Smooth muscle cell (in vitro differentiated cells): ENCODE results near the gene TMEM238L. TPM values are rescaled to one million over a fixed set of nuclear protein-coding genes. Genes with fewer than 3 reads are reported as not detected.
"Not testable (repeated sequence)": the region's sequence is repeated elsewhere in the genome, so short reads cannot be mapped to it uniquely, and the experiment has no call there.

Source experiments
- DNase-seq: peaks from one replicate; lab custom pipeline; 2025; ENCODE audit not compliant: unreplicated experiment; lab: John Stamatoyannopoulos, UW
- H2AFZ ChIP-seq: fragments of 200-600 bp; sonication (generic); 2 replicates; pipeline ENCODE4 v1.6.0; 2016; ENCODE audit warnings: antibody characterized with exemption, low read depth, mild to moderate bottlenecking
- H3F3A ChIP-seq: fragments of 200-600 bp; sonication (generic); 2 replicates; pipeline ENCODE4 v1.6.0; 2017; ENCODE audit warnings: antibody characterized with exemption, low read depth
- H3K27ac ChIP-seq: fragments of 200-600 bp; sonication (generic); 2 replicates; pipeline ENCODE4 v1.5.1; 2016; ENCODE audit warnings: low read depth, mild to moderate bottlenecking
- H3K27me3 ChIP-seq: fragments of 200-600 bp; sonication (generic); 2 replicates; pipeline ENCODE4 v1.6.1; 2016; ENCODE audit warnings: low read depth, mild to moderate bottlenecking
- H3K36me3 ChIP-seq: fragments of 200-600 bp; sonication (generic); 2 replicates; pipeline ENCODE4 v1.5.1; 2016; ENCODE audit warnings: low read depth
- H3K4me1 ChIP-seq: fragments of 200-600 bp; sonication (generic); 2 replicates; pipeline ENCODE4 v1.5.1; 2016; ENCODE audit warnings: low read depth
- H3K4me2 ChIP-seq: fragments of 200-600 bp; sonication (generic); 2 replicates; pipeline ENCODE4 v1.6.0; 2016; ENCODE audit warnings: mild to moderate bottlenecking
- H3K4me3 ChIP-seq: fragments of 200-600 bp; sonication (generic); 2 replicates; pipeline ENCODE4 v1.5.1; 2016; ENCODE audit warnings: mild to moderate bottlenecking
- H3K79me2 ChIP-seq: fragments of 200-600 bp; sonication (generic); 2 replicates; pipeline ENCODE4 v1.6.0; 2016; ENCODE audit warnings: low read depth, mild to moderate bottlenecking
- H3K9ac ChIP-seq: fragments of 200-600 bp; sonication (generic); 2 replicates; pipeline ENCODE4 v1.6.0; 2016; ENCODE audit warnings: low read depth
- H3K9me3 ChIP-seq: fragments of 200-600 bp; sonication (generic); replicated peaks from 2 replicates; pipeline ENCODE4 v1.5.1; 2016; ENCODE audit warnings: low read depth
- H4K20me1 ChIP-seq: fragments of 200-600 bp; sonication (generic); 2 replicates; pipeline ENCODE4 v1.6.0; 2016; ENCODE audit warnings: low read depth
- CTCF ChIP-seq: fragments of 200-600 bp; sonication (generic); IDR thresholded peaks from 2 replicates; pipeline ENCODE4 v1.5.1; 2017; ENCODE audit warnings: borderline replicate concordance, mild to moderate bottlenecking, antibody characterized with exemption; ENCODE audit not compliant: insufficient read depth, poor library complexity, severe bottlenecking
- WGBS: methylation state at CpG from one replicate; pipeline ENCODE4 v1.1.7; 2016; ENCODE audit warnings: low lambda C conversion rate; 5-methylcytosine and 5-hydroxymethylcytosine counted together
- polyA plus RNA-seq: library from polyadenylated mRNA; unstranded; fragments of >200 nt; fragmentation: Nextera tagmentation; extraction: Ambion mirVana; gene quantifications from 2 replicates; pipeline ENCODE4 v1.2.1, GENCODE V29; 2016
- total RNA-seq: library from RNA; depleted of rRNA; stranded (reverse); fragments of >200 nt; gene quantifications from 2 replicates; pipeline ENCODE4 v1.2.3, GENCODE V29; 2014

TMEM238L gene
- total RNA-seq: not detected in 2 replicates
- not detected in 2 replicates for polyA plus RNA-seq

GRCh38 chr17:10803830-10804475 is at the start of gene TMEM238L:
TSS of gene TMEM238L (minus strand) at chr17:10804099. CDS start at chr17:10803963, 136 bp downstream.
- Histone ChIP-seq H3K79me2 (no peaks in the 10 kb centered on the region), H3K4me1 (no peaks in the 10 kb centered on the region), H3F3A (no peaks in the 10 kb centered on the region), H3K27me3 (no peaks in the 10 kb centered on the region), H3K9ac (no peak within 1 kb of the TSS), H4K20me1 (no peaks in the 10 kb centered on the region), H3K4me3 (no peak within 1 kb of the TSS), H3K27ac (no peak within 1 kb of the TSS), H3K4me2 (no peak within 1 kb of the TSS), H3K36me3 (no peaks in the 10 kb centered on the region), H2AFZ (no peak within 1 kb of the TSS), H3K9me3 (no peaks in the 10 kb centered on the region)
- 78% methylated on average over 16 of the region's 16 CpGs for WGBS
- TF ChIP-seq CTCF: no peak
- DNase-seq: no peak

GRCh38 chr17:10846636-10847035 is 42.7 kb upstream of the TMEM238L start:
- H3K4me3 ChIP-seq, H3K9me3 ChIP-seq, H4K20me1 ChIP-seq, DNase-seq, H3K4me1 ChIP-seq, H3K36me3 ChIP-seq, H3F3A ChIP-seq, H2AFZ ChIP-seq, H3K79me2 ChIP-seq, H3K9ac ChIP-seq, H3K27ac ChIP-seq, H3K27me3 ChIP-seq, H3K4me2 ChIP-seq: not testable (repeated sequence)
- WGBS: 91% methylated on average over 6 of the region's 6 CpGs

- peak overlapping the region; percentile 88 for H3K4me3 ChIP-seq
- H3K36me3 ChIP-seq: no peaks in the 10 kb centered on the region
- WGBS: 25% methylated on average over 6 of the region's 6 CpGs
- H3K79me2 ChIP-seq: no peaks in the 10 kb centered on the region
- no peak overlapping the region for H2AFZ ChIP-seq
- H3K27ac ChIP-seq: no peak overlapping the region
- H3K4me1 ChIP-seq: no peaks in the 10 kb centered on the region
- TF ChIP-seq CTCF: no peak
- H3K9me3 ChIP-seq: no peaks in the 10 kb centered on the region
- DNase-seq: no peak
- no peaks in the 10 kb centered on the region for H3F3A ChIP-seq
- H3K9ac ChIP-seq: no peak overlapping the region
- peak overlapping the region; percentile 100 for H3K4me2 ChIP-seq
- peaks cover 3% of the 10 kb centered on the region for H3K27me3 ChIP-seq
- no peaks in the 10 kb centered on the region for H4K20me1 ChIP-seq
These were observed 41.5 kb upstream of the TMEM238L start for GRCh38 chr17:10845388-10845751.

- Histone ChIP-seq H3K27me3 (peaks cover 3% of the 10 kb centered on the region), H3K4me3 (peak overlapping the region; percentile 88), H3K9me3 (no peaks in the 10 kb centered on the region), H3K27ac (no peak overlapping the region), H3K9ac (peak overlapping the region; percentile 40), H3F3A (no peaks in the 10 kb centered on the region), H3K36me3 (no peaks in the 10 kb centered on the region), H3K4me2 (peak overlapping the region; percentile 100), H4K20me1 (no peaks in the 10 kb centered on the region), H2AFZ (peak overlapping the region; percentile 95), H3K4me1 (no peaks in the 10 kb centered on the region), H3K79me2 (no peaks in the 10 kb centered on the region)
- WGBS: 4% methylated on average over 28 of the region's 28 CpGs
- peak; percentile 29 for DNase-seq
- peak; percentile 93 for TF ChIP-seq CTCF
These were observed 40.9 kb upstream of the TMEM238L start for GRCh38 chr17:10844621-10845387.
